Neural progenitor cell (in vitro differentiated cells): Measurements from ENCODE around the gene SLC17A9. TPM values are rescaled to one million over a fixed set of nuclear protein-coding genes. Genes with fewer than 3 reads are reported as not detected.

Source experiments
- DNase-seq: peaks from one replicate; pipeline ENCODE4 v3.0.0-alpha.2; 2016; ENCODE audit warnings: low spot score
- H2AFZ ChIP-seq: fragments of 200-600 bp; sonication (generic); replicated peaks from 2 replicates; pipeline ENCODE4 v1.6.1; 2016; ENCODE audit warnings: antibody characterized with exemption
- H3F3A ChIP-seq: fragments of 200-600 bp; sonication (generic); 2 replicates; pipeline ENCODE4 v1.6.1; 2016; ENCODE audit warnings: antibody characterized with exemption, low read depth
- H3K27ac ChIP-seq: fragments of 200-600 bp; sonication (generic); 2 replicates; pipeline ENCODE4 v1.5.1; 2016; ENCODE audit warnings: mild to moderate bottlenecking
- H3K27me3 ChIP-seq: fragments of 200-600 bp; sonication (generic); 2 replicates; pipeline ENCODE4 v1.6.1; 2016; ENCODE audit warnings: mild to moderate bottlenecking, moderate library complexity
- H3K36me3 ChIP-seq: fragments of 200-600 bp; sonication (generic); 2 replicates; pipeline ENCODE4 v1.5.1; 2016
- H3K4me1 ChIP-seq: fragments of 200-600 bp; sonication (generic); 2 replicates; pipeline ENCODE4 v1.6.1; 2016; ENCODE audit warnings: mixed run types
- H3K4me2 ChIP-seq: fragments of 200-600 bp; sonication (generic); 2 replicates; pipeline ENCODE4 v1.6.1; 2016
- H3K4me3 ChIP-seq: fragments of 200-600 bp; sonication (generic); 2 replicates; pipeline ENCODE4 v1.5.1; 2016
- H3K79me2 ChIP-seq: fragments of 200-600 bp; sonication (generic); 2 replicates; pipeline ENCODE4 v1.6.1; 2016; ENCODE audit warnings: low read depth
- H3K9ac ChIP-seq: fragments of 200-600 bp; sonication (generic); 2 replicates; pipeline ENCODE4 v1.6.1; 2016
- H3K9me3 ChIP-seq: fragments of 200-600 bp; sonication (generic); 2 replicates; pipeline ENCODE4 v1.5.1; 2016; ENCODE audit warnings: low read depth
- H4K20me1 ChIP-seq: fragments of 200-600 bp; sonication (generic); 2 replicates; pipeline ENCODE4 v1.6.1; 2016; ENCODE audit warnings: low read depth
- H3K27ac Mint-ChIP-seq: 3 replicates; pipeline ENCODE4 v1.8.0; 2021; ENCODE audit warnings: mixed read lengths
- H3K27me3 Mint-ChIP-seq: 2 replicates; pipeline ENCODE4 v1.8.0; 2022; ENCODE audit warnings: low read depth, mild to moderate bottlenecking, inconsistent platforms, moderate library complexity, mixed read lengths; ENCODE audit not compliant: insufficient read depth
- H3K36me3 Mint-ChIP-seq: 3 replicates; pipeline ENCODE4 v1.8.0; 2021; ENCODE audit warnings: mixed read lengths
- H3K4me1 Mint-ChIP-seq: 3 replicates; pipeline ENCODE4 v1.8.0; 2021; ENCODE audit warnings: mixed read lengths
- H3K4me3 Mint-ChIP-seq: 3 replicates; pipeline ENCODE4 v1.8.0; 2021; ENCODE audit warnings: mild to moderate bottlenecking, moderate library complexity, mixed read lengths
- H3K9me3 Mint-ChIP-seq: 3 replicates; pipeline ENCODE4 v1.8.0; 2020; ENCODE audit warnings: mixed read lengths
- CTCF ChIP-seq: fragments of 200-600 bp; sonication (generic); IDR thresholded peaks from 2 replicates; pipeline ENCODE4 v1.5.1; 2017; ENCODE audit warnings: antibody characterized with exemption, mild to moderate bottlenecking
- EZH2 ChIP-seq: fragments of 200-600 bp; sonication (generic); IDR thresholded peaks from 2 replicates; pipeline ENCODE4 v1.6.1; 2017; ENCODE audit warnings: antibody characterized with exemption, mild to moderate bottlenecking, moderate library complexity
- EZH2phosphoT487 ChIP-seq: fragments of 200-600 bp; sonication (generic); IDR thresholded peaks from 2 replicates; pipeline ENCODE4 v1.6.1; 2017; ENCODE audit warnings: antibody characterized with exemption
- total RNA-seq: library from RNA; depleted of rRNA; stranded (reverse); fragments of >200 nt; gene quantifications from 2 replicates; pipeline ENCODE4 v1.2.3, GENCODE V29; 2015; ENCODE audit warnings: low replicate concordance

SLC17A9 gene
- total RNA-seq, 1 donor from 2014 or later, result 0.17 TPM

GRCh38 chr20:63003546-63003945 lies 51.0 kb downstream of the SLC17A9 start:
- no peaks in the 10 kb centered on the region for H3K36me3 Mint-ChIP-seq
- H3K27me3 ChIP-seq, result peaks cover 99% of the 10 kb centered on the region

GRCh38 chr20:63004607-63005364 lies 52.3 kb downstream of the SLC17A9 start:
- no peaks in the 10 kb centered on the region for H3K9me3 ChIP-seq
- H3K27ac ChIP-seq, result no peak overlapping the region
- Mint-ChIP-seq H3K4me3 (peak overlapping the region; percentile 72), H3K36me3 (no peaks in the 10 kb centered on the region), H3K27ac (no peak overlapping the region), H3K4me1 (peaks cover 11% of the 10 kb centered on the region), H3K27me3 (peaks cover 64% of the 10 kb centered on the region), H3K9me3 (peaks cover 4% of the 10 kb centered on the region)
- H3K4me2 ChIP-seq, result no peak overlapping the region
- peak; percentile 50 for DNase-seq
- H3K36me3 ChIP-seq, result no peaks in the 10 kb centered on the region
- H3K4me3 ChIP-seq, result no peak overlapping the region
- TF ChIP-seq EZH2phosphoT487 (peak; percentile 88), EZH2 (peak; percentile 89), CTCF (no peak)
- H2AFZ ChIP-seq, result no peak overlapping the region
- H3K79me2 ChIP-seq, result no peaks in the 10 kb centered on the region
- no peak overlapping the region for H3K9ac ChIP-seq
- peaks cover 54% of the 10 kb centered on the region for H4K20me1 ChIP-seq
- peaks cover 33% of the 10 kb centered on the region for H3F3A ChIP-seq
- peaks cover 17% of the 10 kb centered on the region for H3K4me1 ChIP-seq
- H3K27me3 ChIP-seq, result peaks cover 100% of the 10 kb centered on the region

More at GRCh38 chr20:63003546-63003945, 51.0 kb downstream of the SLC17A9 start:
- Histone ChIP-seq H3K36me3 (no peaks in the 10 kb centered on the region), H2AFZ (no peak overlapping the region), H3K9ac (no peak overlapping the region), H3K27ac (no peak overlapping the region), H3K4me1 (peaks cover 13% of the 10 kb centered on the region), H4K20me1 (peaks cover 50% of the 10 kb centered on the region), H3K79me2 (no peaks in the 10 kb centered on the region), H3K4me3 (no peak overlapping the region), H3K4me2 (no peak overlapping the region), H3K9me3 (no peaks in the 10 kb centered on the region), H3F3A (peaks cover 33% of the 10 kb centered on the region)
- no peak overlapping the region for H3K27ac Mint-ChIP-seq
- DNase-seq, result peak; percentile 52
- peak overlapping the region; percentile 27 for H3K4me3 Mint-ChIP-seq
- peaks cover 6% of the 10 kb centered on the region for H3K4me1 Mint-ChIP-seq
- peaks cover 61% of the 10 kb centered on the region for H3K27me3 Mint-ChIP-seq
- peaks cover 4% of the 10 kb centered on the region for H3K9me3 Mint-ChIP-seq
- no peak for TF ChIP-seq CTCF
- TF ChIP-seq EZH2, result no peak
- no peak for TF ChIP-seq EZH2phosphoT487

GRCh38 chr20:63005365-63005861 lies 52.9 kb downstream of the SLC17A9 start:
- Mint-ChIP-seq H3K9me3 (peaks cover 4% of the 10 kb centered on the region), H3K27me3 (peaks cover 62% of the 10 kb centered on the region), H3K4me1 (peaks cover 12% of the 10 kb centered on the region), H3K4me3 (no peak overlapping the region), H3K27ac (no peak overlapping the region), H3K36me3 (no peaks in the 10 kb centered on the region)
- H3K27ac ChIP-seq, result no peak overlapping the region
- H3K36me3 ChIP-seq, result no peaks in the 10 kb centered on the region
- DNase-seq, result peak; percentile 60
- H3K79me2 ChIP-seq, result no peaks in the 10 kb centered on the region
- H3K4me1 ChIP-seq, result peaks cover 17% of the 10 kb centered on the region
- H3K4me3 ChIP-seq, result no peak overlapping the region
- H3K9me3 ChIP-seq, result no peaks in the 10 kb centered on the region
- H3K4me2 ChIP-seq, result no peak overlapping the region
- no peak overlapping the region for H3K9ac ChIP-seq
- no peak overlapping the region for H2AFZ ChIP-seq
- peaks cover 54% of the 10 kb centered on the region for H4K20me1 ChIP-seq
- H3F3A ChIP-seq, result peaks cover 33% of the 10 kb centered on the region
- peaks cover 100% of the 10 kb centered on the region for H3K27me3 ChIP-seq
- TF ChIP-seq CTCF, result no peak
- peak; percentile 90 for TF ChIP-seq EZH2
- peak; percentile 96 for TF ChIP-seq EZH2phosphoT487
